Fibroblast of lung (primary cell): ENCODE measurements around the gene CCDC27. TPM values are rescaled to one million over a fixed set of nuclear protein-coding genes. Genes with fewer than 3 reads are reported as not detected.

ENCODE experiments used
- DNase-seq, 2 donors: peaks; one replicate each; pipeline versions ENCODE4 v3.0.0 to v3.0.0-alpha.2; 2010; ENCODE audit warnings: low read depth in 2 of 2
- H2AFZ ChIP-seq: 2 replicates; pipeline ENCODE4 v1.5.1; 2012; ENCODE audit warnings: low read length, control low read depth, inconsistent platforms
- H3K27ac ChIP-seq: 2 replicates; pipeline ENCODE4 v1.5.1; 2011; ENCODE audit warnings: low read length, control low read depth; ENCODE audit not compliant: insufficient read depth
- H3K27me3 ChIP-seq: 2 replicates; pipeline ENCODE4 v1.5.1; 2011; ENCODE audit warnings: mild to moderate bottlenecking, low read length; ENCODE audit not compliant: control insufficient read depth, insufficient read depth
- H3K36me3 ChIP-seq: 2 replicates; pipeline ENCODE4 v1.5.1; 2011; ENCODE audit warnings: low read length; ENCODE audit not compliant: control insufficient read depth, insufficient read depth
- H3K4me1 ChIP-seq: 2 replicates; pipeline ENCODE4 v1.5.1; 2011; ENCODE audit warnings: low read length; ENCODE audit not compliant: control insufficient read depth, insufficient read depth; ENCODE audit errors: extremely low read depth
- H3K4me2 ChIP-seq: 2 replicates; pipeline ENCODE4 v1.5.1; 2011; ENCODE audit warnings: low read length, control low read depth; ENCODE audit not compliant: insufficient read depth; ENCODE audit errors: extremely low read depth
- H3K4me3 ChIP-seq, 4 experiments: fragments of 200-600 bp in 1 of 4; sonication (generic) in 1 of 4; replicated peaks in 1 of 4; 2 replicates each; pipeline ENCODE4 v1.5.1; 2011 to 2016; ENCODE audit warnings: low read length in 4 of 4, low read depth in 3 of 4, mild to moderate bottlenecking in 3 of 4, control low read depth in 2 of 4, inconsistent platforms in 1 of 4, mixed read lengths in 1 of 4; ENCODE audit not compliant: insufficient read depth in 1 of 4; ENCODE audit errors: control extremely low read depth in 1 of 4
- H3K79me2 ChIP-seq: 2 replicates; pipeline ENCODE4 v1.5.1; 2012; ENCODE audit warnings: mild to moderate bottlenecking, low read length, inconsistent platforms; ENCODE audit not compliant: control insufficient read depth, insufficient read depth
- H3K9ac ChIP-seq: 2 replicates; pipeline ENCODE4 v1.5.1; 2011; ENCODE audit warnings: mild to moderate bottlenecking, low read length, control low read depth; ENCODE audit not compliant: insufficient read depth
- H3K9me3 ChIP-seq: 2 replicates; pipeline ENCODE4 v1.5.1; 2012; ENCODE audit warnings: low read depth, low read length; ENCODE audit not compliant: control insufficient read depth, insufficient read depth
- H4K20me1 ChIP-seq: 2 replicates; pipeline ENCODE4 v1.5.1; 2011; ENCODE audit warnings: low read length; ENCODE audit not compliant: control insufficient read depth, insufficient read depth; ENCODE audit errors: extremely low read depth
- CTCF ChIP-seq, 2 donors: IDR thresholded peaks in 1 of 2; conservative IDR thresholded peaks in 1 of 2; 1 replicate in 1 of 2; 2 replicates in 1 of 2; pipeline ENCODE4 v1.5.1; 2011 to 2012; ENCODE audit warnings: low read length in 2 of 2, control low read depth in 1 of 2, inconsistent platforms in 1 of 2, low read depth in 1 of 2, mild to moderate bottlenecking in 1 of 2
- EZH2 ChIP-seq: IDR thresholded peaks from 2 replicates; pipeline ENCODE4 v1.5.1; 2012; ENCODE audit warnings: low read length, control low read depth, mild to moderate bottlenecking; ENCODE audit errors: missing control alignments
- polyA plus RNA-seq, 2 donors: library from polyadenylated mRNA; depleted of rRNA in 1 of 2; stranded (reverse) in 1 of 2; unstranded in 1 of 2; fragments of >200 nt; gene quantifications; 2 replicates each; pipeline ENCODE4 v1.2.1, GENCODE V29; 2011 to 2012; ENCODE audit warnings: missing spikeins in 1 of 2
- total RNA-seq: library from RNA; depleted of rRNA; stranded (reverse); fragments of >200 nt; gene quantifications from 2 replicates; pipeline ENCODE4 v1.2.1, GENCODE V29; 2014

Gene CCDC27
- total and polyA plus RNA-seq, 2 donors (not counting 1 experiment from before 2014, with no cell fraction given) = not detected

- H4K20me1 ChIP-seq = no peaks in the 10 kb centered on the region
- H3K79me2 ChIP-seq = no peaks in the 10 kb centered on the region
- H3K4me2 ChIP-seq = no peak overlapping the region
- H3K9ac ChIP-seq = no peak overlapping the region
- H3K36me3 ChIP-seq = peaks cover 6% of the 10 kb centered on the region
- H3K27ac ChIP-seq = no peak overlapping the region
- no peak overlapping the region for H3K4me3 ChIP-seq
- no peak overlapping the region for H2AFZ ChIP-seq
- DNase-seq = no peak
- no peaks in the 10 kb centered on the region for H3K9me3 ChIP-seq
- no peaks in the 10 kb centered on the region for H3K27me3 ChIP-seq
- TF ChIP-seq EZH2 = no peak
- TF ChIP-seq CTCF (conservative IDR thresholded peaks at IDR 0.05 in 1 of 2, IDR thresholded peaks at IDR 0.05 in 1 of 2; ENCODE audit: low read depth in 1 of 2, low read length in 2 of 2) = no peak
- peaks cover 4% of the 10 kb centered on the region for H3K4me1 ChIP-seq
Observed at GRCh38 chr1:3744646-3745045, 7.6 kb upstream of the CCDC27 start.

DNA sequence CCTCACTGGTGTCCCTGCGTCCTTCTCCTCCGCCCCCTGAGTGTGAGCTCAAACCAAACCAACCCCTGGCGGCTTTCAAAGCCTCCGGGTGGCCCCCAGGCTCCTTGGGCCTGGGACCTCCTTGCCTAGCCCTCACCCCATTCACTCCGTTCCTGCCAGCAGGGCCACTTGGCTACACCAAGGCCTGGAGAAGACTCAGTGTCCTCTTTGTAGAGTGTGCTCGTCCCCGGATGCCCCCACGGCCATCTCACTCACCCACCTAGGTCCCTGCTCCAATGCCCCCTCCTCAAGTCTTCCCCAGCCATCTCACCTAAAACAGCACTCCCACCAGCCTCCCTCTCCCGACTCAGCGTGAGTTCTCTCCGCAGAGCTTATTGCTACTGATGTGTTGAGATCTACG, 7.2 kb upstream of the CCDC27 start:
- H3K4me3 ChIP-seq = no peak overlapping the region
- H3K4me2 ChIP-seq = no peak overlapping the region
- H4K20me1 ChIP-seq = no peaks in the 10 kb centered on the region
- no peaks in the 10 kb centered on the region for H3K27me3 ChIP-seq
- H2AFZ ChIP-seq = no peak overlapping the region
- no peak overlapping the region for H3K27ac ChIP-seq
- TF ChIP-seq CTCF (conservative IDR thresholded peaks at IDR 0.05 in 1 of 2, IDR thresholded peaks at IDR 0.05 in 1 of 2; ENCODE audit: low read depth in 1 of 2, low read length in 2 of 2) (no peak), EZH2 (no peak)
- no peak for DNase-seq
- H3K4me1 ChIP-seq = peaks cover 4% of the 10 kb centered on the region
- no peaks in the 10 kb centered on the region for H3K79me2 ChIP-seq
- H3K9me3 ChIP-seq = no peaks in the 10 kb centered on the region
- H3K9ac ChIP-seq = no peak overlapping the region
- peaks cover 3% of the 10 kb centered on the region for H3K36me3 ChIP-seq

- Histone ChIP-seq H2AFZ (no peak overlapping the region), H3K9ac (no peak overlapping the region), H4K20me1 (no peaks in the 10 kb centered on the region), H3K4me2 (no peak overlapping the region), H3K4me1 (peaks cover 4% of the 10 kb centered on the region), H3K27me3 (no peaks in the 10 kb centered on the region), H3K36me3 (peaks cover 3% of the 10 kb centered on the region), H3K9me3 (no peaks in the 10 kb centered on the region), H3K4me3 (peak overlapping the region in 2 of 4 experiments; percentile 35 to 73), H3K79me2 (no peaks in the 10 kb centered on the region), H3K27ac (no peak overlapping the region)
- no peak for DNase-seq
- TF ChIP-seq EZH2 = no peak
- no peak for TF ChIP-seq CTCF (conservative IDR thresholded peaks at IDR 0.05 in 1 of 2, IDR thresholded peaks at IDR 0.05 in 1 of 2; ENCODE audit: low read depth in 1 of 2, low read length in 2 of 2)
Observed at GRCh38 chr1:3745590-3746381, 6.5 kb upstream of the CCDC27 start.
